HEK293 (cell line): Measurements from ENCODE around the gene PIGP.

Experiments used
- CTCF ChIA-PET: fragments of 350-600 bp; formaldehyde crosslinking; extraction: SDS; loops from one replicate; lab custom pipeline; 2021; ENCODE audit warnings: antibody characterized with exemption; lab: Yijun Ruan, JAX
- POLR2A ChIA-PET: fragments of 300-600 bp; formaldehyde crosslinking; extraction: SDS; loops from one replicate; lab custom pipeline; 2020; ENCODE audit warnings: antibody characterized with exemption, inconsistent platforms; lab: Yijun Ruan, JAX
- H3K27ac ChIP-seq: fragments of 200-500 bp; sonication (Bioruptor generic); 2 replicates; pipeline ENCODE4 v1.5.1; 2014; ENCODE audit warnings: low read depth, low read length, control low read depth, inconsistent platforms; ENCODE audit errors: extremely low read depth
- H3K36me3 ChIP-seq, 2 experiments: fragments of 200-500 bp in 1 of 2; sonication (Bioruptor generic) in 1 of 2; 1 replicate in 1 of 2; 2 replicates in 1 of 2; pipeline ENCODE4 v1.5.1; 2014 to 2017; ENCODE audit warnings: inconsistent platforms in 2 of 2, low read length in 2 of 2; ENCODE audit not compliant: control insufficient read depth in 2 of 2, insufficient read depth in 1 of 2
- H3K4me1 ChIP-seq: fragments of 200-500 bp; sonication (Bioruptor generic); 2 replicates; pipeline ENCODE4 v1.5.1; 2014; ENCODE audit warnings: mild to moderate bottlenecking, low read length, inconsistent platforms; ENCODE audit not compliant: control insufficient read depth, insufficient read depth
- H3K4me3 ChIP-seq: 2 replicates; pipeline ENCODE4 v1.5.1; 2011; ENCODE audit warnings: low read depth, mild to moderate bottlenecking, control low read depth, low read length, moderate library complexity
- H3K9me3 ChIP-seq: fragments of 200-500 bp; sonication (Bioruptor generic); 2 replicates; pipeline ENCODE4 v1.5.1; 2014; ENCODE audit warnings: low read depth, low read length, inconsistent platforms; ENCODE audit not compliant: control insufficient read depth, insufficient read depth
- GFI1B ChIP-seq: fragments of 450-650 bp; formaldehyde crosslinking; IDR thresholded peaks from 2 replicates; pipeline ENCODE4 v1.5.1; 2016; ENCODE audit warnings: missing biosample characterization, missing genetic modification characterization
- PRDM1 ChIP-seq: fragments of 450-650 bp; formaldehyde crosslinking; IDR thresholded peaks from 2 replicates; pipeline ENCODE4; 2016; ENCODE audit warnings: missing biosample characterization, missing genetic modification characterization
- ZNF10 ChIP-seq: fragments of 450-650 bp; formaldehyde crosslinking; IDR thresholded peaks from 2 replicates; pipeline ENCODE4 v1.5.1; 2017; ENCODE audit warnings: missing biosample characterization, missing genetic modification characterization
- ZNF146 ChIP-seq: fragments of 450-650 bp; formaldehyde crosslinking; IDR thresholded peaks from 2 replicates; pipeline ENCODE4 v1.5.1; 2016; ENCODE audit warnings: missing biosample characterization, missing genetic modification characterization

Gene PIGP

GRCh38 chr21:37017951-37018679 lies 54.8 kb downstream of the PIGP start:
- ChIA-PET CTCF (interaction anchor here (0.6 to 1.1 kb wide), 2 partner anchors 8 to 94 kb away, joined by 3 to 4 read pairs; no protein-coding TSS in a partner anchor), POLR2A (no interaction called here)
- H3K9me3 ChIP-seq, result no peaks in the 10 kb centered on the region
- H3K4me3 ChIP-seq, result no peak overlapping the region
- no peaks in the 10 kb centered on the region for H3K4me1 ChIP-seq
- no peaks in the 10 kb centered on the region for H3K36me3 ChIP-seq
- no peak overlapping the region for H3K27ac ChIP-seq
- TF ChIP-seq ZNF146 (tag by site-specific recombination), result no peak
- no peak for TF ChIP-seq GFI1B (tag by site-specific recombination)
- TF ChIP-seq ZNF10, result 0 out of 2 replicates have a peak, but pooled peaks have one; percentile 45
- TF ChIP-seq PRDM1 (tag by site-specific recombination), result 0 out of 2 replicates have a peak, but pooled peaks have one; percentile 24
